Neural cell (in vitro differentiated cells): ENCODE measurements around the gene DDX47. TPM values are rescaled to one million over a fixed set of nuclear protein-coding genes. Genes with fewer than 3 reads are reported as not detected.

ENCODE experiments used
- H2AFZ ChIP-seq: fragments of 200-600, 300-800 bp; sonication (generic), shearing (Covaris generic); 2 replicates; pipeline ENCODE4 v1.6.0; 2014; ENCODE audit warnings: low read depth, mild to moderate bottlenecking, antibody characterized with exemption, low read length, moderate library complexity
- H3F3A ChIP-seq: fragments of 200-600 bp; shearing (Covaris generic); 2 replicates; pipeline ENCODE4 v1.6.1; 2016; ENCODE audit warnings: mild to moderate bottlenecking, moderate library complexity, mixed read lengths, antibody characterized with exemption, low read length; ENCODE audit not compliant: insufficient read depth, poor library complexity, severe bottlenecking
- H3K27ac ChIP-seq: fragments of 200-600, 300-800 bp; sonication (generic), shearing (Covaris generic); 2 replicates; pipeline ENCODE4 v1.5.1; 2014; ENCODE audit warnings: mild to moderate bottlenecking, low read length, moderate library complexity
- H3K27me3 ChIP-seq: fragments of 300-800, 200-600 bp; sonication (generic), shearing (Covaris generic); 2 replicates; pipeline ENCODE4 v1.6.0; 2014; ENCODE audit warnings: mild to moderate bottlenecking, low read depth, low read length, moderate library complexity; ENCODE audit not compliant: insufficient read depth
- H3K36me3 ChIP-seq: fragments of 300-800, 200-600 bp; sonication (generic), shearing (Covaris generic); 2 replicates; pipeline ENCODE4 v1.5.1; 2014; ENCODE audit warnings: mild to moderate bottlenecking, antibody characterized with exemption, low read length, moderate library complexity; ENCODE audit not compliant: insufficient read depth
- H3K4me2 ChIP-seq: fragments of 300-800, 200-600 bp; sonication (generic), shearing (Covaris generic); 2 replicates; pipeline ENCODE4 v1.6.0; 2014; ENCODE audit warnings: mild to moderate bottlenecking, low read length
- H3K4me3 ChIP-seq: fragments of 300-800, 200-600 bp; sonication (generic), shearing (Covaris generic); 2 replicates; pipeline ENCODE4 v1.5.1; 2014; ENCODE audit warnings: mild to moderate bottlenecking, low read length, moderate library complexity
- H3K79me2 ChIP-seq: fragments of 200-600 bp; shearing (Covaris generic); replicated peaks from 2 replicates; pipeline ENCODE4 v1.6.0; 2014; ENCODE audit warnings: mild to moderate bottlenecking, low read length, moderate library complexity; ENCODE audit not compliant: insufficient read depth
- H3K9ac ChIP-seq: fragments of 300-800, 200-600 bp; sonication (generic), shearing (Covaris generic); 2 replicates; pipeline ENCODE4 v1.6.1; 2016; ENCODE audit warnings: mild to moderate bottlenecking, low read length, mixed read lengths
- H3K9me2 ChIP-seq: fragments of 200-600 bp; shearing (Covaris generic); 2 replicates; pipeline ENCODE4 v1.6.1; 2016; ENCODE audit warnings: mild to moderate bottlenecking, low read length, mixed read lengths; ENCODE audit not compliant: insufficient read depth
- H3K9me3 ChIP-seq: fragments of 200-600, 300-800 bp; sonication (generic), shearing (Covaris generic); 2 replicates; pipeline ENCODE4 v1.6.1; 2016; ENCODE audit warnings: mild to moderate bottlenecking, mixed run types, low read length, moderate library complexity, mixed read lengths
- H4K20me1 ChIP-seq: fragments of 200-600 bp; shearing (Covaris generic); 2 replicates; pipeline ENCODE4 v1.6.1; 2016; ENCODE audit warnings: mild to moderate bottlenecking, mixed run types; ENCODE audit not compliant: insufficient read depth
- CTCF ChIP-seq: fragments of 450-650 bp; IDR thresholded peaks from 2 replicates; pipeline ENCODE4 v1.5.1; 2014; ENCODE audit warnings: antibody characterized with exemption, mild to moderate bottlenecking, moderate library complexity; ENCODE audit not compliant: poor library complexity, severe bottlenecking
- EP300 ChIP-seq: fragments of 450-650 bp; conservative IDR thresholded peaks from 2 replicates; pipeline ENCODE4 v1.6.1; 2014; ENCODE audit warnings: antibody characterized with exemption, mild to moderate bottlenecking, moderate library complexity; ENCODE audit not compliant: poor library complexity, severe bottlenecking
- EZH2 ChIP-seq: fragments of 200-600, 300-800 bp; shearing (Covaris generic), sonication (generic); IDR thresholded peaks from 2 replicates; pipeline ENCODE4 v1.6.1; 2014; ENCODE audit warnings: antibody characterized with exemption, low read length, borderline replicate concordance, mild to moderate bottlenecking; ENCODE audit not compliant: insufficient read depth, poor library complexity, severe bottlenecking
- MXI1 ChIP-seq: fragments of 450-650 bp; conservative IDR thresholded peaks from 2 replicates; pipeline ENCODE4 v1.6.1; 2014; ENCODE audit warnings: antibody characterized with exemption, mild to moderate bottlenecking; ENCODE audit not compliant: poor library complexity, severe bottlenecking
- POLR2AphosphoS5 ChIP-seq: IDR thresholded peaks from 2 replicates; pipeline ENCODE4 v1.6.1; 2012
- RAD21 ChIP-seq: fragments of 450-650 bp; conservative IDR thresholded peaks from 2 replicates; pipeline ENCODE4 v1.6.1; 2014; ENCODE audit warnings: antibody characterized with exemption, mild to moderate bottlenecking, moderate library complexity
- REST ChIP-seq: IDR thresholded peaks from 2 replicates; pipeline ENCODE4 v1.6.1; 2012; ENCODE audit warnings: borderline replicate concordance
- SMC3 ChIP-seq: fragments of 450-650 bp; conservative IDR thresholded peaks from 2 replicates; pipeline ENCODE4 v1.6.1; 2014; ENCODE audit warnings: antibody characterized with exemption, mild to moderate bottlenecking, moderate library complexity; ENCODE audit not compliant: poor library complexity
- TAF1 ChIP-seq: IDR thresholded peaks from 2 replicates; pipeline ENCODE4 v1.6.1; 2012; ENCODE audit warnings: low read depth
- polyA plus RNA-seq: library from polyadenylated mRNA; depleted of rRNA; stranded (reverse); fragments of >200 nt; gene quantifications from 2 replicates; pipeline ENCODE4 v1.2.3, GENCODE V29; 2014

The DDX47 gene
- polyA plus RNA-seq, 1 donor from 2014 or later: 97.6 TPM

GRCh38 chr12:12803186-12803585 is 10.0 kb upstream of the DDX47 start:
- Histone ChIP-seq H3K9ac (no peak overlapping the region), H3K9me3 (no peaks in the 10 kb centered on the region), H3F3A (no peaks in the 10 kb centered on the region), H4K20me1 (no peaks in the 10 kb centered on the region), H3K79me2 (no peaks in the 10 kb centered on the region), H3K9me2 (no peaks in the 10 kb centered on the region), H3K4me3 (no peak overlapping the region), H3K27me3 (no peaks in the 10 kb centered on the region), H3K27ac (no peak overlapping the region), H3K36me3 (no peaks in the 10 kb centered on the region), H2AFZ (no peak overlapping the region), H3K4me2 (no peak overlapping the region)
- TF ChIP-seq EZH2 (no peak), CTCF (no peak)

- Histone ChIP-seq H3K36me3 (no peaks in the 10 kb centered on the region), H3K9me3 (no peaks in the 10 kb centered on the region), H3K9ac (no peak overlapping the region), H3K27ac (no peak overlapping the region), H3K27me3 (no peaks in the 10 kb centered on the region), H4K20me1 (no peaks in the 10 kb centered on the region), H3K79me2 (no peaks in the 10 kb centered on the region), H3K9me2 (no peaks in the 10 kb centered on the region), H3F3A (no peaks in the 10 kb centered on the region), H2AFZ (no peak overlapping the region), H3K4me2 (no peak overlapping the region), H3K4me3 (no peak overlapping the region)
- no peak for TF ChIP-seq POLR2AphosphoS5
- TF ChIP-seq RAD21: no peak
- TF ChIP-seq EZH2: no peak
- no peak for TF ChIP-seq SMC3
- TF ChIP-seq EP300: no peak
- no peak for TF ChIP-seq CTCF
- no peak for TF ChIP-seq MXI1
- no peak for TF ChIP-seq TAF1
- no peak for TF ChIP-seq REST
Observed at GRCh38 chr12:12804011-12804410, 9.1 kb upstream of the DDX47 start.
